HG03060 (cell line): ENCODE data around the gene KCNMA1.
"Not testable (repeated sequence)": the region's sequence is repeated elsewhere in the genome, so short reads cannot be mapped to it uniquely, and the experiment has no call there.

Source experiments
- ATAC-seq: cut with Tn5 transposase; IDR thresholded peaks from one replicate; pipeline ENCODE4 v1.9.1; 2021; ENCODE audit warnings: low read depth, moderate number of reproducible peaks; ENCODE audit not compliant: unreplicated experiment

KCNMA1 gene

GRCh38 chr10:77541944-77542343 is 95.7 kb downstream of the KCNMA1 start:
- ATAC-seq = no peak

GRCh38 chr10:77541247-77541646 is 96.4 kb downstream of the KCNMA1 start:
- ATAC-seq = no peak

DNA sequence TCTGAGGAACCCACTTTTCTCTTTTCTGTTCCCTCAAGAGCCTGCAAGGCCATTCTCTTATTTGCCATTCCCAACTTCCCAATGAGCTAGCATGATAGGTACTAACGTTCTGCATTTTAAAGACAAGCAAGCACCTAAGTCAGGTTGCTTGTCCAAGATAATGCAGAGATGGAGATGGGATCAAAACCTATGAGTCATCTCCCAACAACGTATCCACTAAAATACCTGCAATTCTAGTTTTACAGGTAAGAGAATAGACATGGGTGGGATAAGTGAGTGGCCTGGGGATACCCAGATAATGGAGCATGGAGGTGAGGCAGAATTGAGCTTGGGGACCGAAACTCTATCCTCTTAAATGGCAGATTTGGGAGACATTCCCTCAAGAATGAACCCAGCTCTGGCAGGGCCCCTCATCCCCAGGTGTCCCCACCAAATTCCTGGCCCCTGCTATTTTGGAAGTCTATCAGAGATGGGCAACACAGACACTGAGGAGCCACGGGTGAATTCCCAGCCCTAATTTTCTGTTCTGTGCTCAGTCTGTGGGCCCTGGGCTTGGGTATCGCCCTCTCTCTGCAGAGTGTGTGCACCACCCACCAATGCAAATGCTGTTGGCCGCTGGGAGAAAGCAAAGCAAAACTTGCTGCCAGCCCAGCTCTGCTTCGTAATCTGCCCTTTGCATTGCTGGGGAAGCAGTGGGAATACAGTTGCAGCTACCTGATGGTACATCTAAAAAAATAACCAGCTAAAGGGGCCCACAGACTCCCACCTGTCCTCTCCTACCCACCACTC is 98.3 kb downstream of the KCNMA1 start:
- no peak for ATAC-seq

GRCh38 chr10:77537720-77538373 is 99.8 kb downstream of the KCNMA1 start:
- no peak for ATAC-seq

- ATAC-seq = no peak
These were observed 100.5 kb downstream of the KCNMA1 start for GRCh38 chr10:77537071-77537470.

DNA sequence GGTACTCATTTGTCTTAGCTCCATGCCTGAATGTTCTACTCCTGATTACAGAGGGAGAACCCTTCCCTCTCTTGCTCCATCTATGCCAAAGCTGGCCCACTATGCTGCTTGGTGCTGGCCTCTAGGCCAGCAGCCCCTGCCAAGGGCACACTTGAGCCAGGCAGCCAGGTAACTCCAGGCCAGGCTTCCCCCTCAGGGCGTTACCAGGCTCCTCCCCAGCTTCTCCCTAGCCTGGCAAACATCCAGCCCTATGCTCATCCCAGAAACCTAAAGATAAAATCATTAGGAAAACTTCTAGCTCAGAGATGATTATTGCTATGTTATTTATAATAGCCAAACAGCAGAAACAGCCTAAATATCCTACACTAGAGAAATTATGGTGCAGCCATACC is 103.7 kb downstream of the KCNMA1 start:
- no peak for ATAC-seq

DNA sequence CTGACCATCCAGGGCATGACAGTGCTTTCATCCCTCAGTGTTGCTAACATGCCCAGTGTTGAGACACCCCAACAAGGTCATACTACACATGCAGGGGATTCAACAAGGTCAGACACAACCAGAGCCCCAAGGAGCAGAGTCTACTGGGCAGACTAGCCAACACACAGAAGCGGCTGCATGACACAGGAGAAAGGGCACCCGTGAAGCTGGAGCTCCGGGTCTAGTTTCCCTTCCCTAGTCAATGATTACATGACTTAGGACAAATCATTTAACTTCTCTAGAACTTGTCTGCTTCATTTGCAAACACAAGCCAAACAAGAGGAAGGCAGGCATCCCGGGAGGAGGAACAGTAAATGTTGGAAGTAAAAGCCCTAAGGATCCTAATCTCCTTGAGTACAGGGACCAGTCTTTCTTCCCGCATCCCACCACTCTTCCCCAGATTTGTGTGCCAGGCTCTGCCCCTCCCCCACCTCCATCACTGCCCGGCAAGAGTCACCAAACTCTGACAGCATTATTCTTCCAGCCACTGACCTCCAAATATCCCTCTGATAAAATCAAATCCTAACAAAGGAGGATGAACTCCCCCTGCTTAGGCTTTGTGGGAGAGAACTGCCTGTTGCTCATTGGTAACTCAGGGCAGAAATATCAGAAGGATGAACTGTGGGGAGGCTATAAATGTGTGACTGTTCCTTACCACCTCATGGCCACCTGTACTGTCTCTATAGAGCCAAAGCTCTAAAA is 104.3 kb downstream of the KCNMA1 start:
- ATAC-seq = no peak

- no peak for ATAC-seq
These were observed 105.5 kb downstream of the KCNMA1 start for GRCh38 chr10:77532068-77532467.

GRCh38 chr10:77531441-77532001 is 106.1 kb downstream of the KCNMA1 start:
- ATAC-seq = no peak

GRCh38 chr10:77530011-77530410 is 107.6 kb downstream of the KCNMA1 start:
- ATAC-seq = no peak

GRCh38 chr10:77529050-77529576 is 108.5 kb downstream of the KCNMA1 start:
- ATAC-seq = no peak

DNA sequence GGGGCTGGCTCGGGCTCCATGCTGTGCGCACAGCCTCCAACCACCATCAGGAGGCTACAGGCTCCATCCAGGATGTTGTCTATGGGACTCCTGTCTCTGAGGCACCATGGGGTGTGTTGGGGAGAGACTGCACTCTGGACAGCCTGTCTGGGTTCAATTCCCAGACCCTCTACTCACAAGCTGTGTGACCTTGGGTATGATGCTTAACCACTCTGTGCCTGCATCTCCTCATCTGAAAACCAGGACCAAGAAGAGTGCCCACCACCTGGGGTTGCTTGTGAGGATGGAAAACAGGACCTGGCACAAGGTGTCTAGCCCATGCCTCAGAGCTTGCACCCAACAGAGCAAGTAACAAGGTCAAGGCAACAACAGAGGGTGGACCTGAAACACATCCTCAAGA is 109.8 kb downstream of the KCNMA1 start:
- no peak for ATAC-seq

DNA sequence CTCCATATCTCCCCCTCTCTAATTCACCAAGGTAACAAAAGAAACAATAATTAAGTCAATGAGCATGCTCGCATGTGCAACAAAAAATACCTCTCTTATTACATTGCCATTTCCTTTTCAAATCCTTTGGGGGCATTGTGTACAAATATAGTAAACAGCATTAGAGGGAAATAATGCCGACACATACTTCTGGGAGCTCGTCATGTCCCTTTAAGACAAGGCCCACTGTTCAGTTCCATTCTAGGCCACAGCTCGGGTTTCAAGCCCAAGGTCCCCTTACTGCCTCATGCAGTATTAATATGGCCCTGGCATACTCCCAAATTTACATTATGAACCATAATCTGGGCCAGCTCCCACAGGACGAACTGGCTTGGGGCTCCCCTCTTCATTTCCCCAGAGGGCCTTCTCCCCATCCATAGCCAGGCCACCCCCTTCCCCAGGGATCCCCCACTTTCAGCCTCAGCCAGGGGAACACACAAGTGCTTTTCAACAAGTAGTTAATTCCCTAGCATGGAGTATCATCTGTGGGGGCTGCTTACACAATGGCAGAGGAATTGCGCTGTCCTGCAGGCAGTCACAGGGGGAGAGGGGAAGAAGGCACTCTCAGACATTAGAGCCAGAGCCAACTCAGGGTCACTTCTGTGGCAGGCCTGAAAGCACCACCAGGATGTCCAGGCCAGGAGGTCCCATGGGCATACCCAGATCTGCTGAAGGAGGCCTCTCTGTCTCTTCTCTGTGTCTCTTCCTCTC is 110.6 kb downstream of the KCNMA1 start:
- no peak for ATAC-seq

DNA sequence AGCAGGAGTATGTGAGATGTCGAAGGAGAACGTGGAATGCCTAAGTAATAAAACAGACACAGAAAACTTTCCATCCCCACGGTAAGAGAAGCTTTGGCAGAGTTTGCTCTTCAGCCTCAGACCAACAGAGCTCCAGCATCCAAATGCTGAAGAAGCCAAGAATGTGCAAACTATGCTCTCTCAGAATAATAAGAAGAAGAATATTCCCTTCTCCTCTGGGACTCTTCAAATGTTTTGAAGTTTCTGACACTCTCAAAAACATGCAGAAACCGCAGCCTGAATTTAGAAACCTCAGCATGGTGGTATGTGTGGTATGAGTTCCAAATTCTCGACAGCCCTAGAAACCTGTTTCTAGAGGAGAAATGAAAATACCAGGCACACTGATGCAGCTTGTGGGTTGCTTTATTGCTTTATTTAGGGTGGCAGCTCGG is 113.3 kb downstream of the KCNMA1 start:
- ATAC-seq = no peak

DNA sequence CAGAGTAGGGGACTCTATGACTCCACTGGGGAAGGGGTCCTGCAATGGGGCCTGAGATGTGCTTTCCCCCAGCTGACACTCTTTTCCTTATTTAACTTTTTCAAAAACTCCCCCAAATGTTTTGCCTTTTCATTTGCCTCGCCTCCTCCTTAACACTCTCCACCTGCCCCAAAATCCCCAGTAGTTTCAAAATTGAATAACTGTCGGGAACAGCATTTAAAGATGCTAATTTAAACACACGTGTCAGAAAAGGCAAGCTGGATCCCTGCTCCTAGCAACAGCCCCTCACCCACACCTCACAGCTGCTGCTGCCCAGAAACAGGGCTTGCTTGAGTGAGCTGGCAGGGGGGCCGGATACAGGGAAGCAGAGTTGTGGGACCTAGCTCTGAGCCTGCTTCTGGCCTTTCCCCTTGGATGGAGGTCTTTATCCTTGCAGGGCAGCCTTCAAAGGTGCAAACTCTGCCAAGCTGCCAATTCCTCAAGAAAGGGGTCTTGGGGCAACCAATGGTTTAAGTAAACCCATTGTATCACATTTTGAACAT is 115.3 kb downstream of the KCNMA1 start:
- ATAC-seq = no peak

GRCh38 chr10:77520995-77521394 is 116.6 kb downstream of the KCNMA1 start:
- no peak for ATAC-seq

GRCh38 chr10:77520290-77520689 is 117.3 kb downstream of the KCNMA1 start:
- ATAC-seq = no peak

- ATAC-seq = not testable (repeated sequence)
These were observed 117.8 kb downstream of the KCNMA1 start for GRCh38 chr10:77519791-77520190.

DNA sequence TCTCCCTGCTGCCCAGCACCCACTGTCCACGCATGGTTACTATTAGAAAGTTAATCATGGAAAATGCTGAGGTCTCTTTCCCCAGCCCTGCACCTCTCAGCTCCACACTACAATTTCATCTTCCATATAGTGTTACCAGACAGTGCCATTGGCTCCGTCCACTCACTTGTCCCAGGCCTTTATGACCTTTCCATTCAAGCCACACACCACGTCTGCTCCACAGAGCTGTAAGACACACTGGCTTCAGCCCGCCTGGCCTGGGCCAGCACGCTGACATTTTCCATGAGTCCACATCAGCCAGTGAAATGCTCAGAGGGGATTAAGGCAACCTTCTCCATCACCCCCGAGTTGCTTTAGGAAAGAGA is 118.7 kb downstream of the KCNMA1 start:
- no peak for ATAC-seq
